D721Med (cell line): ENCODE results near the gene RAMP1.

Source experiments
- DNase-seq: peaks from one replicate; pipeline ENCODE4 v3.0.0; 2011; ENCODE audit warnings: low spot score; ENCODE audit not compliant: insufficient read length
- FAIRE-seq: peaks from 2 replicates; lab custom pipeline; 2011; peaks lifted over from hg19 to GRCh38; lab: Jason Lieb, UNC
- TF ChIP-seq, protein P1 (sequence below): IDR thresholded peaks from 2 replicates; pipeline ENCODE4 v1.5.1; 2012; ENCODE audit warnings: mild to moderate bottlenecking, control low read depth; ENCODE audit not compliant: insufficient read depth; ENCODE audit errors: missing control alignments

Gene RAMP1

DNA sequence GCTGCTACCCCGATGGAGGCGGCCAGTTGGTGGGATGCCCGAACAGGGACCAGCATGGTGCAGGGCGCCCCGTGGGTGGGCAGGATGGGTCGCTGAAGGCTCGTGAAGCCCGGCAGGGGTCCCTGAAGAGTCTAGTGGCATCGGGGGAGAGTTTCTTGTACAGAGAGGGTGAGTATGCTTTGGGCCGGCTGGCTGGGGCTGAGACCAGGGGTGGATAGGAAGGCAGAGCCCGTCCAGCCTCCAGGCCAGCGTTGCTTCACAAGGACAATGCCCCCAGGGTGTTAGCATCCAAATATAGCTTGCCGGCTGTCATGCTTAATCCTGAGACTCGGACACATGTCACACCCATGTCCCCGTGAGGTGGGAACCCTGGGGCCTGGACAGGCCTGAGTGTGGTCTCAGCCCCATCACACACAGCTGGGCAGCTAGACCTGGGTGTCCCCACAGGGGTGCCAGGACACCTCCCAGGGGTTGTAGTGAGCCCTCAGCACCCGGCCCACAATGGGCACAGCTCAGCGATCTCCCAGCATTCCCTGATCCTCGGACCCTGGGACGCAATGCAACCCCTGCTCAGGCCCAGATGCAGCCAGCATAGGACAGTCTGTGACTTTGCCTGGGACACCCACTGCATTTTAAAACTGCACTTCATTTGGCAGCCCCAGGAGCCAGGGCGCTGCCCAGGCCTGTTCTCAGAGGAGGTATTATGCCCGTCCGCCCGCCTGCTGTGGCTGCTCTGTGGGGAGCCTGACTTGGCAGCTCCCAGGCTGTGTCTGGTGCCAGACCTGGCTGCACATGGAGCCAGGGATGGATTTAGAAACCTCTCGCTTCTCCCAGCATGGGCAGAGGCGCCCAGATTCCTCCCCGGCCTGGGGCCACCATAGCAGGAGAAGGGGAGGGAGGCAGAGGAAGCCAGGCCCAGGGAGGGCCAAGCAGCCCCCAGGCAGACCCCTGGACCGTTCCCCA, 36.4 kb downstream of the RAMP1 start:
- TF ChIP-seq, protein P1, sequence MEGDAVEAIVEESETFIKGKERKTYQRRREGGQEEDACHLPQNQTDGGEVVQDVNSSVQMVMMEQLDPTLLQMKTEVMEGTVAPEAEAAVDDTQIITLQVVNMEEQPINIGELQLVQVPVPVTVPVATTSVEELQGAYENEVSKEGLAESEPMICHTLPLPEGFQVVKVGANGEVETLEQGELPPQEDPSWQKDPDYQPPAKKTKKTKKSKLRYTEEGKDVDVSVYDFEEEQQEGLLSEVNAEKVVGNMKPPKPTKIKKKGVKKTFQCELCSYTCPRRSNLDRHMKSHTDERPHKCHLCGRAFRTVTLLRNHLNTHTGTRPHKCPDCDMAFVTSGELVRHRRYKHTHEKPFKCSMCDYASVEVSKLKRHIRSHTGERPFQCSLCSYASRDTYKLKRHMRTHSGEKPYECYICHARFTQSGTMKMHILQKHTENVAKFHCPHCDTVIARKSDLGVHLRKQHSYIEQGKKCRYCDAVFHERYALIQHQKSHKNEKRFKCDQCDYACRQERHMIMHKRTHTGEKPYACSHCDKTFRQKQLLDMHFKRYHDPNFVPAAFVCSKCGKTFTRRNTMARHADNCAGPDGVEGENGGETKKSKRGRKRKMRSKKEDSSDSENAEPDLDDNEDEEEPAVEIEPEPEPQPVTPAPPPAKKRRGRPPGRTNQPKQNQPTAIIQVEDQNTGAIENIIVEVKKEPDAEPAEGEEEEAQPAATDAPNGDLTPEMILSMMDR, result no peak
- no peak for DNase-seq
- FAIRE-seq, result no peak

DNA sequence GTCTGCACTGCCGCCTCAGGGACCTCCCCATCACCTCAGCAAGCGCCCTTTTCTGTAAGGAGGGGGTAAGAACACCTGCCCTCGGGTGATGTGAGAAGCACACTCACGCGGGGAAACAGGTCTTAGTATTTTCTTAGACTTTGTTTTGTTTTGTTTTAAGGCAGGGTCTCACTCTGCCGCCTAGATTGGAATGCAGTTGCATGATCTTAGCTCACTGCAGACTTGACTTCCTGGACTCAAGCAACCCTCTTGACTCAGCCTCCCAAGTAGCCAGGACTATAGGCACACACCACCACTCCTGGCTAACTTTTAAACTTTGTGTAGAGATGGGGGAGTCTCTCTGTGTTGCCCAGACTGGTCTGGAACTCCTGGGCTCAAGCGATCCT, 37.1 kb downstream of the RAMP1 start:
- FAIRE-seq (no peak), DNase-seq (no peak)
- TF ChIP-seq, protein P1, result no peak

DNA sequence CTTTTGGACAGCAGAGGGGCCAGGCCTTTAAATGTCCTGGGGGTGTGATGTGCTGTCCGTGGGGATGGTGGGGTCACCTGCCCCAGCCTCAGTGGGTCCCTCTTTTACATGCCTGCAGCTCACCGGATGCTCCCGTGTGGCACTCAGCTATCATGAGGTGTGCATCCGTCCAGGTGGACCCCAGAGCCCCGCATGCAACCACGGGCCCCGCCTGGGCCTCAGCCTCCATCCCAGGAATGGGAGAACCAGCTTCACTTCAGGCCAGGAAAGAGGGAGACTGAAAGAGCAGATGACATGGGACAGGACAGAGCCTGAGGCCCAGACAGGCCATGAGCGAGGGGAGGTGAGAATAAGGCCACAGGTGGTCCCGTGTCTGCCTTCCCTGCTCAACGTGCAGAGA, 37.5 kb downstream of the RAMP1 start:
- TF ChIP-seq, protein P1, result no peak
- no peak for DNase-seq
- FAIRE-seq, result no peak

DNA sequence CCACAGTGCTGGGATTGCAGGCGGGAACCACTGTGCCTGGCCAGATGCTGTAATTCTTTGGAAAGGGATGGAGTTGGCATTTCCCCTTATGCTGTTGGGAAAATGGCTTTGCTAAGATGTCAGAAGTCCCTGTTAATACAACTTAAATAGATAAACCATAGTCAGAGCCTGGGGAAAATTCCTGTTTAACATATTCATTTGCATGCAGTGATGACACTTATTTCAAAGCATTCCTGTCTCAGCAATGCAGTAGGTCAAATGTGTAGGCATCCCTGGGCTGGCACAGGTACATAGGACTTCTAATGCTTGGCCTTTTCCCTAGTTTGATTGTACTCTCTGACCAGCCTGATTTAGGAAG, 38.6 kb downstream of the RAMP1 start:
- TF ChIP-seq, protein P1, result no peak
- no peak for DNase-seq
- FAIRE-seq, result no peak

DNA sequence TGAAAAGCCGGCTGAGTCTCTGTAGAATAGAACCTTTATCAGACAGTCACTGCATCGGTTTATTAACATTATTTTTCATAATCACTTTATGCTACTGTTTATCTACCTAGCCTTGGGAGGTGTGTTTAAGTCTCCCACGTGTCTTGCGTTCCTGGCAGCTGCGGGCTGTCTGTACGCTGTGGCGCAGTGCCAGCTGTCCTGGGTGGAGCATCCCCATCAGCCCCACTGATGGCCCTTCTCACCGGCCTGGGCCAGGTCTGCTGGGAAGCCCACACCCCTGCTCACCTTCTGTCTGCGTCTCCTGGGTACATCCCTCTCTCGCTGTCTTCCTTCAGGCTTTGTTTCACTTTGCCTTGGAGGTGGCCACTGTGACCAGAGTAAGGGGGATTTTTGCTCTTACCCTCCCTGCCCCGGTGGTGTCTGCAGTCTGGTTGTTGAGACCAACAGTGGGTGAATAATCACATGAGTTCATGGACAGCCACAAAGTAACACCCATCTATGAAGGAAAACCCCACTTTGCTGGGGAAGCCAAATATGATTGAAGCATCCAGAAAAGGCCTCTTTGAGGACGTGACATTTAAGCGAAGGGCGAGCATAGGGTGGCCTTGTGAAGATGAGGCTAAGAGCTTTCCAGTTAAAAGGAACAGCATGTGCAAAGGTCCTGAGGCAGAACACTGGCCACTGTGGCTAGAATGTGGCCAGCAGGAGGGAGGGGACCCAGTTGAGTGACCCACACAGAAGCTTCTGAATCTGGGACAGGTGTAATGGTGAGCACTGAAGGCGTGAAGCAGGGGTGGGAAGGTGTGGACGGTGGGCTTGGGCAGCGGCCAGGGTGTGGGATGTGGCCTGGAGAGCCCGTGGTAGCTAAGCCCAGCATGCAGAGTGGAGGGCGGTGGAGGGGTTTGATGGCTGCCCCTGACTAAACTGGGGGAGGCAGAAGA, 41.7 kb downstream of the RAMP1 start:
- TF ChIP-seq, protein P1, result no peak
- FAIRE-seq, result no peak
- DNase-seq, result no peak

DNA sequence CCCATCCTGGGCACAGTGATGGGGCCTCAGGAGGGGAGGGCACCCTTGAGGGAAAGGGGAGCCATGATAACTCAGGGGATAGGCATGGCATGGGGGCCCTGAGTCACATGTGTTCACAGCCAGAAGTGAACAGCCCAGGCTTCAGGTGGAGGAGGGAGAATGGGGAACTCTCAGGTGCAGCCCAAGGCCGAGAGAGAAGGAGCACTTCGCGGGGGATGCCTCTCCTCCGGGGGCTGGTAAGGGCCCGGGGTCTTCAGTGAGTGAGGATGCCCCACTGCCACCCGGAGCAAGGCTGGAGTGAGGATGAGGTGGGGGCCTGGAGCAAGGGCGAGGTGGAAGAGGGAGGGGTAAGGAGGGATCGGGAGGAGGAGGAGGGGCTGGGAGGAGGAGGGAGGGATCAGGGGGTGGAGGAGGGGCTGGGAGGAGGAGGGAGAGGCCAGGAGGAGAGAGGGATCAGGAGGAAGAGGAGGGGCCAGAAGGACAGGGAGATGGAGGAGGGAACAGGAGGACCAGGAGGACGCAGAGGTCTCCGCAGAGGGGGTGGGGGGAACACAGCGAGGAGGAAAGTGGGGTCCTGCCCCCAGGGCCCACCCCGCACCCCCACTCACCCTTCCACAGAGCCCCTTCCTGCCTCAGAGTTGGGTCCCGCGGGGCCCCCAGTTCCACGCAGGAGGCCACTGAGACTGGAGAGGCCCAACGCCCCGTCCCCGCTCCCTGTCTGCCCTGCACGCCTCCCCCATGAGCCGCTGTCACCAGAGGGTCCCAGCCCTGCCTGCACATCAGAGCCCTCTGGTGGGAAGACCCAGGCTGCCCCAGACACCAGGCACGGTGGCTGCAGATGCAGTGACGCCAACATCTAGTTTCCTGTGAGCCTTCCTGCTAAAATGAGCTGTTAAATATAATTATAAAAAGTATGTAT, 42.8 kb downstream of the RAMP1 start:
- TF ChIP-seq, protein P1, result no peak
- no peak for FAIRE-seq
- no peak for DNase-seq
